D721Med (cell line): ENCODE data around the gene PAQR5.

Experiments
- DNase-seq: peaks from one replicate; pipeline ENCODE4 v3.0.0; 2011; ENCODE audit warnings: low spot score; ENCODE audit not compliant: insufficient read length
- FAIRE-seq: peaks from 2 replicates; lab custom pipeline; 2011; peaks lifted over from hg19 to GRCh38; lab: Jason Lieb, UNC
- TF ChIP-seq, protein P1 (sequence below): IDR thresholded peaks from 2 replicates; pipeline ENCODE4 v1.5.1; 2012; ENCODE audit warnings: mild to moderate bottlenecking, control low read depth; ENCODE audit not compliant: insufficient read depth; ENCODE audit errors: missing control alignments

PAQR5 gene

DNA sequence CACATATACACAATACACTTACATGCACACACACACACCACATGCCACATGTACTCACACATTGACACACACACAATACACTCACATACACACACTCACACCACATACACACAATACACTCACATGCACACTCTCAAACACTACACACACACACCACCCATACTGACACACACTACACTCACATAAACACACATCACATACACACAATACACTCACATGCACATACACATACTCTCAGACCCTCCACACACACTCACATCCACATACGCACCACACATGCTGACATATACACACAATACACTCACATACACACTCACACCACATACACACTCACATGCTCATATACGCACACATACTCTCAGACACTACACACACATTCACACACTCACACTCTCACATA is 87.1 kb downstream of the PAQR5 start:
- FAIRE-seq, result no peak
- TF ChIP-seq, protein P1, sequence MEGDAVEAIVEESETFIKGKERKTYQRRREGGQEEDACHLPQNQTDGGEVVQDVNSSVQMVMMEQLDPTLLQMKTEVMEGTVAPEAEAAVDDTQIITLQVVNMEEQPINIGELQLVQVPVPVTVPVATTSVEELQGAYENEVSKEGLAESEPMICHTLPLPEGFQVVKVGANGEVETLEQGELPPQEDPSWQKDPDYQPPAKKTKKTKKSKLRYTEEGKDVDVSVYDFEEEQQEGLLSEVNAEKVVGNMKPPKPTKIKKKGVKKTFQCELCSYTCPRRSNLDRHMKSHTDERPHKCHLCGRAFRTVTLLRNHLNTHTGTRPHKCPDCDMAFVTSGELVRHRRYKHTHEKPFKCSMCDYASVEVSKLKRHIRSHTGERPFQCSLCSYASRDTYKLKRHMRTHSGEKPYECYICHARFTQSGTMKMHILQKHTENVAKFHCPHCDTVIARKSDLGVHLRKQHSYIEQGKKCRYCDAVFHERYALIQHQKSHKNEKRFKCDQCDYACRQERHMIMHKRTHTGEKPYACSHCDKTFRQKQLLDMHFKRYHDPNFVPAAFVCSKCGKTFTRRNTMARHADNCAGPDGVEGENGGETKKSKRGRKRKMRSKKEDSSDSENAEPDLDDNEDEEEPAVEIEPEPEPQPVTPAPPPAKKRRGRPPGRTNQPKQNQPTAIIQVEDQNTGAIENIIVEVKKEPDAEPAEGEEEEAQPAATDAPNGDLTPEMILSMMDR, result no peak

DNA sequence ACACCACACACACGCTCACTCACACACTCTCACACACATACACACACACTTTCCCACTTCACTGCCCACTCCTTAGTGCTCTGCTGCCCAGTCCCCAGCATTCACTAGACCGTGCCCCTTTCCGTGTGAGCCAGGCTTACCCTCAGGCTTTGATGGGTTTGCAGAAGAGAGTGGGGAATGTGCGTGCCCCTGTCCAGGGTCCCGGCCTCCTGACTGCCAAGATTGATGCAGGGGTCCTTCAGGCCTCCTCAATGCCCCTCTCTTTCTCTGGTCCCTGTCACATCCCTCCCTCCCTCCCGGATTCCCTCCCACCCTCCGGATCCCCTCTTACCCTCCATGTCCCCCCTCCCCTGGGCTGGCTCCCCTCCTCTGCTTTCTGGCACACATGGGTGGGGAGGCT is 87.6 kb downstream of the PAQR5 start:
- FAIRE-seq (no peak), DNase-seq (no peak)
- TF ChIP-seq, protein P1, result no peak

More for the DNA sequence above, 87.1 kb downstream of the PAQR5 start:
- DNase-seq, result no peak

DNA sequence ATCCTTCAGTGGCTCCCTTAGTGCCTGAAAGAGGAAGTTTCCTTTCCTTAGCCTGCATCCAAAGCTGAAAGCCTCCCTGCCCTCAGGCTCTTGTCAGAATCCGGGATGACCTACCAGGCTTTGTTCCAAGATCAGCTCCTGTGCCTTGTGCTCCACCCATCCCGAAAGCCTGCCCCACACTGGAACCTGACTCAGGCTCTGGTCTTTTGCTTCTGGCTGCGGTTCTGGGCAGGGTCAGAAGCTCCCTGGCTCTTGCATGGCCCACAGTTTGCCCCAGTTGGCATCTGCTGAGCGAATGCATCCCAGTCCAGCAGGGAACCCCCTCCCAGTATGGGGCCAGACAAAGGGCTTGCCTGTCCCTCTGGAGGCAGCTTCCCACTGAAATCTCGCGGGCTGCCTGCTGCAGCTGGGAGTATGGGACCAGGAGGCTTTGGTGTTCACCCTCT is 89.6 kb downstream of the PAQR5 start:
- DNase-seq (no peak), FAIRE-seq (no peak)
- TF ChIP-seq, protein P1, result no peak

DNA sequence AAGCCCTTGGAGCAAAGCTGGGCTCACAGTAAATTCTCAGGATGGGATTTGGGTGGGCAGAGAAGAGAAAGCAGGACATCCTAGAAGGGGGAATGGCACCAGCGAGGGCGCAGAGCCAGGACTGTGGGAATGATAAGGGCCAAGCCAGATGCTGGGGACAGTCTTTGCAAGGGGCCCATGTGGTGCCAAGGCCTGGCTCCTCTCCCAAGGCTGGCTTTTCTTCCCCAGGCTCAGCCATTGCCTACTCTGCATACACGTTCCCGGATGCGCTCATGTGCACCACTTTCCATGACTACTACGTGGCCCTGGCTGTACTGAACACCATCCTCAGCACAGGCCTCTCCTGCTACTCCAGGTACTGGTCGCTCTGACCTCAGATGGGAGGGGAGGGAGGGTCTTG is 90.7 kb downstream of the PAQR5 start:
- FAIRE-seq (no peak), DNase-seq (no peak)
- TF ChIP-seq, protein P1, result no peak

DNA sequence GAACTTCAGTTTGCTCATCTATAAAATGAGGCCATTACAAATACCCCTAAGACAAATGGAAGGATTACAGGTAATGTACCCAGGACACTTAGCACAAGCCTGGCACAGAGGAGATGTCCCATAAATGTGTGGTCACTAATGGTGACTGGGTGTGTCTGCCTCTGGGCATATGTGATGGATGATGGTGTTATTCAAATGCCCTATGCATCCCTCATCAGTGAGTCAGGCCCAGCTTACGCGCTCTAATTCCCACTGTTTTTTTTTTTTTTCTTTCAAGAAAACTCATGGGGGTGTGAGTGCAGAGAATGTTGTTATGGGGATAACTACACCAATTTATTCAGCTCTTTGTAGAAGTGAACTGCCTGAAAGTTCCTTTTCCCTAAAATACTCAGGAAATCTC is 91.9 kb downstream of the PAQR5 start:
- DNase-seq (no peak), FAIRE-seq (no peak)
- TF ChIP-seq, protein P1, result no peak

DNA sequence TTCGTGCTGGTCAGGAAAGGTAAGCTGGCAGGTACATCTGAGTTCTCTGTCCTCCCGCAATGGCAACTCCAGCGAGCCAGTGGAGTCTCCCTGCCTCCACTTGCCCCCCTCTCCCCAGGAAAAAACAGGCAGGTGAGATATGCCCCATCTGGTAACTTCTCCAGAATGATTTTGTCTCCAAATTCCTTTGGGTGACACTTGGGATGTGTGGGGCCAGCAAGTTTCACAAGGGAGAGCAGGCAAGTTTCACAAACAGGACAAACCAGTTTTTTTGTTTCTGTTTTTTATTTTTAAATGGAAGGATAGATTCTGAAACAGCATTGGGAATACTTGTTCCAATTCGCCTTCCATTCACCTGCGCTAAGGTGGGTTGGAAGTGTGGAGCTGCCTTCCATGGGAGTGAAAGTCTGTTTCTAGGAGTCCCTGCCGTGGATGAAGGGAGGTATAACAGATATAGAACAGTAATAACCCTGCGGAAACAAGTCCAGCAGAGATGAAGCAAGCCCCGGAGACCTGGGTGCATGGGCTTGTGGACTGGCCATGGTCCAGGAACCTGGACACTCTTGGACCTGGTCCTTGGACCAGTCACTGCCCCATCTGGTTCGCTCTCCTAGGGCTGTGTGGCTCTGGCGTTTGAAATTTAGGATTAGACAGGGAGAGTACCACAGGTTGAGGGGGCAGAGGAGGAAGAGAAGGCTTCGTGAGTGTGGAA is 92.5 kb downstream of the PAQR5 start:
- DNase-seq (no peak), FAIRE-seq (no peak)
- TF ChIP-seq, protein P1, result no peak

DNA sequence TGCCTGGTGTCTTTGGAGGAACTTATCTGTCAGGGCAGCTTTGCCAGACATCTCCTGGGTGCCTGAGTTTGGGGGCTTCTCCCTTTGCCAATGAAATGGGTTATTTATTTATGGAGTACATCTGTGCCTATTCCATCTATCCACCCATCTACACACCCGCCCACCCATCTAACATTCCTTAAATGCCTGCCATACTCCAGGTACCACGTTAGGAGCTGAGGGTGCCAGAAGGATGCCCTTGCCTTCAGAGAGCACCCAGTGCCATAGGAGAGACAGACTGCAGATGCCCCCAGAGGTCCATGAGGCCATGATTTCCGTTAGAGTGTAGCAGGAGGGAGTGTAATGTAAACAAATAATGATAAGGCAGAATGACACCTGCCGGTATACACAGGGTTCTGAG is 93.6 kb downstream of the PAQR5 start:
- no peak for FAIRE-seq
- TF ChIP-seq, protein P1, result no peak
- no peak for DNase-seq
